ENCODE measurements around the gene LXN.

GRCh38 chr3:158703566-158703965, 31.1 kb upstream of the LXN start:
- TF ChIP-seq, protein P1, sequence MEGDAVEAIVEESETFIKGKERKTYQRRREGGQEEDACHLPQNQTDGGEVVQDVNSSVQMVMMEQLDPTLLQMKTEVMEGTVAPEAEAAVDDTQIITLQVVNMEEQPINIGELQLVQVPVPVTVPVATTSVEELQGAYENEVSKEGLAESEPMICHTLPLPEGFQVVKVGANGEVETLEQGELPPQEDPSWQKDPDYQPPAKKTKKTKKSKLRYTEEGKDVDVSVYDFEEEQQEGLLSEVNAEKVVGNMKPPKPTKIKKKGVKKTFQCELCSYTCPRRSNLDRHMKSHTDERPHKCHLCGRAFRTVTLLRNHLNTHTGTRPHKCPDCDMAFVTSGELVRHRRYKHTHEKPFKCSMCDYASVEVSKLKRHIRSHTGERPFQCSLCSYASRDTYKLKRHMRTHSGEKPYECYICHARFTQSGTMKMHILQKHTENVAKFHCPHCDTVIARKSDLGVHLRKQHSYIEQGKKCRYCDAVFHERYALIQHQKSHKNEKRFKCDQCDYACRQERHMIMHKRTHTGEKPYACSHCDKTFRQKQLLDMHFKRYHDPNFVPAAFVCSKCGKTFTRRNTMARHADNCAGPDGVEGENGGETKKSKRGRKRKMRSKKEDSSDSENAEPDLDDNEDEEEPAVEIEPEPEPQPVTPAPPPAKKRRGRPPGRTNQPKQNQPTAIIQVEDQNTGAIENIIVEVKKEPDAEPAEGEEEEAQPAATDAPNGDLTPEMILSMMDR (IDR thresholded peaks at IDR 0.05): no peak
- no peak for TF ChIP-seq POLR2A (IDR thresholded peaks at IDR 0.05)
